DOHH2 (cell line): Measurements from ENCODE around the gene DEDD.

ENCODE experiments used
- H3F3A ChIP-seq: fragments of 200-600 bp; sonication (generic), shearing (Covaris generic); 2 replicates; pipeline ENCODE4 v1.6.0; 2016; ENCODE audit warnings: antibody characterized with exemption, mild to moderate bottlenecking; ENCODE audit not compliant: control insufficient read depth, insufficient read depth
- H3K27ac ChIP-seq: fragments of 200-600 bp; sonication (generic); 2 replicates; pipeline ENCODE4 v1.5.1; 2014; ENCODE audit warnings: low read depth, mild to moderate bottlenecking, low read length, moderate library complexity
- H3K27me3 ChIP-seq: fragments of 200-600 bp; sonication (generic); 2 replicates; pipeline ENCODE4 v1.6.1; 2014; ENCODE audit warnings: mild to moderate bottlenecking, low read length, mixed read lengths; ENCODE audit not compliant: control insufficient read depth
- H3K36me3 ChIP-seq: fragments of 200-600 bp; sonication (generic); 2 replicates; pipeline ENCODE4 v1.6.1; 2014; ENCODE audit warnings: mild to moderate bottlenecking, low read length, moderate library complexity, mixed read lengths; ENCODE audit not compliant: control insufficient read depth
- H3K4me1 ChIP-seq: fragments of 200-600 bp; sonication (generic); 2 replicates; pipeline ENCODE4 v1.6.1; 2014; ENCODE audit warnings: mild to moderate bottlenecking, low read length, mixed read lengths; ENCODE audit not compliant: control insufficient read depth
- H3K4me2 ChIP-seq: fragments of 200-600 bp; sonication (generic); 2 replicates; pipeline ENCODE4 v1.6.0; 2014; ENCODE audit warnings: mild to moderate bottlenecking, low read length, moderate library complexity
- H3K4me3 ChIP-seq: fragments of 200-600 bp; sonication (generic); 2 replicates; pipeline ENCODE4 v1.5.1; 2014; ENCODE audit warnings: mild to moderate bottlenecking, low read length, mixed read lengths
- H3K79me2 ChIP-seq: fragments of 200-600 bp; sonication (generic); 2 replicates; pipeline ENCODE4 v1.6.1; 2014; ENCODE audit warnings: mild to moderate bottlenecking, low read length, mixed read lengths; ENCODE audit not compliant: control insufficient read depth
- H3K9me2 ChIP-seq: fragments of 200-600 bp; sonication (generic); replicated peaks from 2 replicates; pipeline ENCODE4 v1.6.1; 2014; ENCODE audit warnings: mild to moderate bottlenecking, low read length, mixed read lengths; ENCODE audit not compliant: control insufficient read depth
- H3K9me3 ChIP-seq: fragments of 200-600 bp; sonication (generic); 2 replicates; pipeline ENCODE4 v1.6.1; 2014; ENCODE audit warnings: antibody characterized with exemption, low read length, mixed read lengths; ENCODE audit not compliant: control insufficient read depth, insufficient read depth
- H4K20me1 ChIP-seq: fragments of 200-600 bp; sonication (generic); 2 replicates; pipeline ENCODE4 v1.6.0; 2014; ENCODE audit warnings: low read depth, mild to moderate bottlenecking, antibody characterized with exemption, low read length, moderate library complexity; ENCODE audit not compliant: control insufficient read depth, insufficient read depth
- EZH2phosphoT487 ChIP-seq: fragments of 200-600 bp; sonication (generic); IDR thresholded peaks from 2 replicates; pipeline ENCODE4 v1.6.1; 2017; ENCODE audit warnings: borderline replicate concordance, mild to moderate bottlenecking, antibody characterized with exemption, low read length, moderate library complexity, mixed read lengths
- TF ChIP-seq, protein P1 (sequence below): fragments of 200-600 bp; sonication (generic); IDR thresholded peaks from one replicate; pipeline ENCODE4 v1.5.1; 2014; ENCODE audit warnings: antibody characterized with exemption, mild to moderate bottlenecking, low read depth, low read length; ENCODE audit not compliant: poor library complexity, severe bottlenecking

DEDD gene

DNA sequence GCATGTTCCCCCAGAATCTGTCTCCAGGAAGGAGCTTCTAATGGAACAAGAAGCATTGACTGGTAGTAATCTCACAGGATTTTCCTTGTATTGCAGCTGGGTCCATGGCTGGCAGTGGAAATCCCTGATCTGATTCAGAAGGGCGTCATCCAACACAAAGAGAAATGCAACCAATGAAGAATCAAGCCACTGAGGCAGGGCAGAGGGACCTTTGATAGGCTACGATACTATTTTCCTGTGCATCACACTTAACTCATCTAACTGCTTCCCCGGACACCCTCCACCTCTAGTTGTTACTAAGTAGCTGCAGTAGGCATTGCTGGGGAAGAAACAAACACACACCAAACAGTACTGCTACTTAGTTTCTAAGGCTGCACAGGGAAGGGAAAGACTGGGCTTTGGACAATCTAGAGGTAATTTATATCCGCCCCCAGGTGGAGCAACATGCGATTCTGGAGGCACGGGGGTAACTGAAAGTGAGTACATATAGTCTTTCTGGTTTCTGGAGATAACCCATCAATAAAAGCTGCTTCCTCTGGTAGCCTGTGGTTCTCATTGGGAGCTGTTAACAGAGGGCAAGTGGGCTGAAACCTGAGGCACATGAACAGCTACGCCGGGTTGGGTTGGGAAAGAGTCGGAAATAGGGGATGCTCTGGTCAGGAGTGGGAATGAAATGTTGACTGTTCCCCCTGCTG, 26.0 kb upstream of the DEDD start:
- H3K9me2 ChIP-seq = no peaks in the 10 kb centered on the region
- H3K9me3 ChIP-seq = no peaks in the 10 kb centered on the region
- peak overlapping the region; percentile 69 for H3K4me2 ChIP-seq
- no peak for TF ChIP-seq EZH2phosphoT487
- TF ChIP-seq, protein P1, sequence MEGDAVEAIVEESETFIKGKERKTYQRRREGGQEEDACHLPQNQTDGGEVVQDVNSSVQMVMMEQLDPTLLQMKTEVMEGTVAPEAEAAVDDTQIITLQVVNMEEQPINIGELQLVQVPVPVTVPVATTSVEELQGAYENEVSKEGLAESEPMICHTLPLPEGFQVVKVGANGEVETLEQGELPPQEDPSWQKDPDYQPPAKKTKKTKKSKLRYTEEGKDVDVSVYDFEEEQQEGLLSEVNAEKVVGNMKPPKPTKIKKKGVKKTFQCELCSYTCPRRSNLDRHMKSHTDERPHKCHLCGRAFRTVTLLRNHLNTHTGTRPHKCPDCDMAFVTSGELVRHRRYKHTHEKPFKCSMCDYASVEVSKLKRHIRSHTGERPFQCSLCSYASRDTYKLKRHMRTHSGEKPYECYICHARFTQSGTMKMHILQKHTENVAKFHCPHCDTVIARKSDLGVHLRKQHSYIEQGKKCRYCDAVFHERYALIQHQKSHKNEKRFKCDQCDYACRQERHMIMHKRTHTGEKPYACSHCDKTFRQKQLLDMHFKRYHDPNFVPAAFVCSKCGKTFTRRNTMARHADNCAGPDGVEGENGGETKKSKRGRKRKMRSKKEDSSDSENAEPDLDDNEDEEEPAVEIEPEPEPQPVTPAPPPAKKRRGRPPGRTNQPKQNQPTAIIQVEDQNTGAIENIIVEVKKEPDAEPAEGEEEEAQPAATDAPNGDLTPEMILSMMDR = no peak
- H3F3A ChIP-seq = peaks cover 16% of the 10 kb centered on the region
- no peaks in the 10 kb centered on the region for H4K20me1 ChIP-seq
- H3K36me3 ChIP-seq = peaks cover 47% of the 10 kb centered on the region
- H3K4me3 ChIP-seq = peak overlapping the region; percentile 81
- peaks cover 28% of the 10 kb centered on the region for H3K4me1 ChIP-seq
- H3K27me3 ChIP-seq = no peaks in the 10 kb centered on the region
- H3K79me2 ChIP-seq = peaks cover 33% of the 10 kb centered on the region
- no peak overlapping the region for H3K27ac ChIP-seq

- no peak overlapping the region for H3K4me2 ChIP-seq
- H3K9me2 ChIP-seq = no peaks in the 10 kb centered on the region
- H3K27me3 ChIP-seq = no peaks in the 10 kb centered on the region
- H3K27ac ChIP-seq = no peak overlapping the region
- peaks cover 42% of the 10 kb centered on the region for H3K36me3 ChIP-seq
- peaks cover 33% of the 10 kb centered on the region for H3K79me2 ChIP-seq
- H4K20me1 ChIP-seq = no peaks in the 10 kb centered on the region
- H3F3A ChIP-seq = peaks cover 16% of the 10 kb centered on the region
- TF ChIP-seq, protein P1 = no peak
- no peak for TF ChIP-seq EZH2phosphoT487
- H3K4me1 ChIP-seq = peaks cover 32% of the 10 kb centered on the region
- H3K4me3 ChIP-seq = no peak overlapping the region
- H3K9me3 ChIP-seq = no peaks in the 10 kb centered on the region
These were observed 25.4 kb upstream of the DEDD start for GRCh38 chr1:161157867-161158266.

DNA sequence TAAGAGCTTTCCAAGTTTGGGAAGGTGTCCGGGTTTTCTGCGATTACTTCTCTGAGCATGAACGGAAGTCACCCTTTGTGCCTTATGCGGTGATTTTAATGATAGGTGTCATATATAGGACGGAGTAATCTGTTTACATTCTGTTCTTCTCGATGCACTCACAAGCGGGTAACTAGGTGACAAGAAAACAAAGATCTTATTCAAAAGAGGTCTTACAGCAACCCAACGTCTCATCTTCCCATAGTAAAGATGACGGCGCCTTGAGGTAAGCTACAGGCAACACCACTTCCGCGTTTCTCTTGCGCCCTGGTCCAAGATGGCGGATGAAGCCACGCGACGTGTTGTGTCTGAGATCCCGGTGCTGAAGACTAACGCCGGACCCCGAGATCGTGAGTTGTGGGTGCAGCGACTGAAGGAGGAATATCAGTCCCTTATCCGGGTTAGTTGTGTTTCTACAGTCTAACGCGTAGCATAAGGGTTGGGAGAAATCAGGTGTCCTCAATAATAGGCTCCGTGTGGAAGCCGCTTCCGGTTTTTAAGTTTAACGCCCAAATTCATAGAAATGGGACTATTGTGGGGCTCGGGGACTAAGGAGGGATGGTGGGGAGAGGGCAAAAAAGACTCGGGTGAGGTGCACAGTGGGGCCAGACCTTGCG, 21.3 kb upstream of the DEDD start, which contains the start of gene UFC1:
Gene UFC1 (plus strand): TSS at position 297 of the 656 bp plus-strand sequence. CDS start 20 bp downstream, at position 317.
- Histone ChIP-seq H3K36me3 (peaks cover 28% of the 10 kb centered on the region), H3K27me3 (no peaks in the 10 kb centered on the region), H3K4me3 (peak within 1 kb of the TSS; percentile 75), H3K4me2 (peak within 1 kb of the TSS; percentile 77), H3F3A (peaks cover 16% of the 10 kb centered on the region), H3K27ac (peak within 1 kb of the TSS; percentile 77), H3K4me1 (peaks cover 20% of the 10 kb centered on the region), H3K9me3 (no peaks in the 10 kb centered on the region), H4K20me1 (no peaks in the 10 kb centered on the region), H3K9me2 (no peaks in the 10 kb centered on the region), H3K79me2 (peaks cover 19% of the 10 kb centered on the region)
- TF ChIP-seq EZH2phosphoT487 = no peak
- TF ChIP-seq, protein P1 = no peak
